ENCODE data around the gene SND1.

SND1 gene

GRCh38 chr7:127705461-127705959, 53.5 kb downstream of the SND1 start:
- DNase-seq = no peak
- TF ChIP-seq EZH2phosphoT487 (IDR thresholded peaks at IDR 0.05; ENCODE audit: low read length) (no peak), CTCF (IDR thresholded peaks at IDR 0.05; ENCODE audit: low read length) (no peak), EZH2 (optimal IDR thresholded peaks at IDR 0.05; ENCODE audit: low read depth, low read length) (no peak)
- Histone ChIP-seq H3F3A (ENCODE audit: insufficient read depth, low read length) (0 out of 2 replicates have a peak, but pooled peaks cover 9% of the 10 kb centered on the region), H3K4me1 (ENCODE audit: low read length) (no peaks in the 10 kb centered on the region), H3K27ac (ENCODE audit: low read length) (no peak overlapping the region), H3K36me3 (replicated peaks; ENCODE audit: insufficient read depth, low read length) (peaks cover 61% of the 10 kb centered on the region), H3K27me3 (replicated peaks; ENCODE audit: insufficient read depth, low read length) (no peaks in the 10 kb centered on the region), H2AFZ (ENCODE audit: low read length) (no peak overlapping the region), H3K9me3 (replicated peaks; ENCODE audit: insufficient read depth, low read length) (no peaks in the 10 kb centered on the region), H3K4me3 (ENCODE audit: low read length) (no peak overlapping the region), H3K9me2 (replicated peaks; ENCODE audit: insufficient read depth, low read length) (no peaks in the 10 kb centered on the region), H3K9ac (ENCODE audit: low read length) (no peak overlapping the region), H3K4me2 (ENCODE audit: low read depth, low read length) (no peak overlapping the region), H4K20me1 (ENCODE audit: insufficient read depth, low read length) (peaks cover 36% of the 10 kb centered on the region), H3K79me2 (ENCODE audit: low read length) (peaks cover 95% of the 10 kb centered on the region)

- Histone ChIP-seq H3K4me1 (ENCODE audit: low read length) (no peaks in the 10 kb centered on the region), H3K9me2 (replicated peaks; ENCODE audit: insufficient read depth, low read length) (no peaks in the 10 kb centered on the region), H3K27ac (ENCODE audit: low read length) (no peak overlapping the region), H3K4me3 (ENCODE audit: low read length) (no peak overlapping the region), H4K20me1 (ENCODE audit: insufficient read depth, low read length) (peaks cover 34% of the 10 kb centered on the region), H3K36me3 (replicated peaks; ENCODE audit: insufficient read depth, low read length) (peaks cover 71% of the 10 kb centered on the region), H3K9ac (ENCODE audit: low read length) (no peak overlapping the region), H3K79me2 (ENCODE audit: low read length) (peaks cover 95% of the 10 kb centered on the region), H3K9me3 (replicated peaks; ENCODE audit: insufficient read depth, low read length) (no peaks in the 10 kb centered on the region), H3K27me3 (replicated peaks; ENCODE audit: insufficient read depth, low read length) (no peaks in the 10 kb centered on the region), H2AFZ (ENCODE audit: low read length) (no peak overlapping the region), H3F3A (ENCODE audit: insufficient read depth, low read length) (0 out of 2 replicates have a peak, but pooled peaks cover 9% of the 10 kb centered on the region), H3K4me2 (ENCODE audit: low read depth, low read length) (no peak overlapping the region)
- TF ChIP-seq CTCF (IDR thresholded peaks at IDR 0.05; ENCODE audit: low read length) (no peak), EZH2 (optimal IDR thresholded peaks at IDR 0.05; ENCODE audit: low read depth, low read length) (no peak), EZH2phosphoT487 (IDR thresholded peaks at IDR 0.05; ENCODE audit: low read length) (no peak)
- DNase-seq = no peak
Observed at GRCh38 chr7:127706766-127707165, 54.8 kb downstream of the SND1 start.

DNA sequence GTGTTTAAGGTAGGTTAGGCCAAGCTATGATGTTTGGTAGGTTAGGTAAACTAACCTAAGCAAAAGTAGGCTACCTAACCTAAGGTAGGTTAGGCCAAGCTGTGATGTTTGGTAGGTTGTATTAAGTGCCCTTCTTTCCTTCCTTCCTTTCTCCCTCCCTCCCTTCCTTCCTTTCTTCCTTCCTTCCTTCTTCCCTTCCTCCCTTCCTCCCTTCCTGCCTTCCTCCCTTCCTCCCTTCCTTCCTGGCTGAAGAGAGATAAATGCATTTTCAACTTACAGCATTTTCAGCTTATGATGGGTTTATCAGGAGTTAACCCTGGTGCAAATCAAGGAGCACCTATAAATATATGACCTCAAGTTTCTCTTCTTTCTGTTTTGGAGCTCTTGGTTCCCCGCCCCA, 56.2 kb downstream of the SND1 start:
- no peak overlapping the region for H3K4me3 ChIP-seq (ENCODE audit: low read length)
- H3K36me3 ChIP-seq (replicated peaks; ENCODE audit: insufficient read depth, low read length) = peaks cover 66% of the 10 kb centered on the region

More for the DNA sequence above, 56.2 kb downstream of the SND1 start:
- no peak for TF ChIP-seq EZH2phosphoT487 (IDR thresholded peaks at IDR 0.05; ENCODE audit: low read length)
- no peak for TF ChIP-seq EZH2 (optimal IDR thresholded peaks at IDR 0.05; ENCODE audit: low read depth, low read length)
- no peak for TF ChIP-seq CTCF (IDR thresholded peaks at IDR 0.05; ENCODE audit: low read length)
- no peak for DNase-seq
- Histone ChIP-seq H2AFZ (ENCODE audit: low read length) (no peak overlapping the region), H3K27me3 (replicated peaks; ENCODE audit: insufficient read depth, low read length) (no peaks in the 10 kb centered on the region), H3F3A (ENCODE audit: insufficient read depth, low read length) (0 out of 2 replicates have a peak, but pooled peaks cover 9% of the 10 kb centered on the region), H4K20me1 (ENCODE audit: insufficient read depth, low read length) (peaks cover 31% of the 10 kb centered on the region), H3K79me2 (ENCODE audit: low read length) (peaks cover 95% of the 10 kb centered on the region), H3K9me3 (replicated peaks; ENCODE audit: insufficient read depth, low read length) (no peaks in the 10 kb centered on the region), H3K27ac (ENCODE audit: low read length) (no peak overlapping the region), H3K4me2 (ENCODE audit: low read depth, low read length) (no peak overlapping the region), H3K9ac (ENCODE audit: low read length) (no peak overlapping the region), H3K9me2 (replicated peaks; ENCODE audit: insufficient read depth, low read length) (no peaks in the 10 kb centered on the region), H3K4me1 (ENCODE audit: low read length) (no peaks in the 10 kb centered on the region)

Data from MM.1S (cell line).